NCI-H345 (cell line): ENCODE data around the gene CHD5.
"Not testable (repeated sequence)": the region's sequence is repeated elsewhere in the genome, so short reads cannot be mapped to it uniquely, and the experiment has no call there.

ENCODE experiments used
- DNase-seq: peaks from one replicate; lab custom pipeline; 2025; lab: John Stamatoyannopoulos, UW

CHD5 gene

GRCh38 chr1:6065093-6065858 lies 114.8 kb downstream of the CHD5 start:
- DNase-seq = no peak

GRCh38 chr1:6063532-6064053 lies 116.5 kb downstream of the CHD5 start:
- not testable (repeated sequence) for DNase-seq

GRCh38 chr1:6062670-6063069 lies 117.5 kb downstream of the CHD5 start:
- no peak for DNase-seq

GRCh38 chr1:6059866-6060265 lies 120.3 kb downstream of the CHD5 start:
- no peak for DNase-seq

GRCh38 chr1:6057170-6057845 lies 122.8 kb downstream of the CHD5 start:
- no peak for DNase-seq

- DNase-seq = no peak
Observed at GRCh38 chr1:6056572-6056948, 123.6 kb downstream of the CHD5 start.

- DNase-seq = no peak
Observed at GRCh38 chr1:6054596-6054995, 125.5 kb downstream of the CHD5 start.

GRCh38 chr1:6053206-6053546 lies 126.9 kb downstream of the CHD5 start:
- no peak for DNase-seq

- peak; percentile 35 for DNase-seq
Observed at GRCh38 chr1:6052543-6053205, 127.4 kb downstream of the CHD5 start.
